Mucosa of descending colon (tissue), 3 donors: Measurements from ENCODE around the gene LMO2. TPM values are rescaled to one million over a fixed set of nuclear protein-coding genes. Genes with fewer than 3 reads are reported as not detected.

Experiments
- ATAC-seq: fragments of 200-7000 bp; cut with Tn5 transposase; one replicate; pipeline ENCODE4 v1.9.1; 2020; ENCODE audit warnings: mild to moderate bottlenecking, moderate library complexity
- DNase-seq, 3 donors: peaks; one replicate each; pipeline ENCODE4 v3.0.0-alpha.2; 2020
- H3K36me3 ChIP-seq: fragments of 200-600 bp; one replicate; pipeline ENCODE4 v1.8.0; 2021; ENCODE audit warnings: low read depth, mild to moderate bottlenecking
- H3K4me1 ChIP-seq: fragments of 200-600 bp; one replicate; pipeline ENCODE4 v1.8.0; 2021; ENCODE audit warnings: low read depth, mild to moderate bottlenecking
- H3K4me3 ChIP-seq: fragments of 200-600 bp; one replicate; pipeline ENCODE4 v1.8.0; 2021; ENCODE audit warnings: mild to moderate bottlenecking
- H3K9me3 ChIP-seq: fragments of 200-600 bp; one replicate; pipeline ENCODE4 v1.8.0; 2021; ENCODE audit warnings: mild to moderate bottlenecking
- CTCF ChIP-seq: fragments of 200-600 bp; IDR thresholded peaks from one replicate; pipeline ENCODE4 v1.8.0; 2022; ENCODE audit warnings: antibody characterized with exemption, mild to moderate bottlenecking
- intact Hi-C, 2 donors: fragments of 100-400 bp; cut with DNase I in 1 of 2; cut with micrococcal nuclease in 1 of 2; formaldehyde crosslinking; loops; one replicate each; pipeline versions ENCODE4 v1.11.0 to v1.11.1; 2022; cut with DNase I, micrococcal nuclease
- total RNA-seq, 3 donors: library from RNA; stranded (reverse); fragmentation: NEBNext Ultra II Directional in 2 of 3; extraction: Animal tissue kit (Norgen Biotek cat#: 25700) in 2 of 3; gene quantifications; one replicate each; pipeline versions ENCODE4 v1.2.1 to v1.2.4, GENCODE V29; 2021 to 2023
- donor health status: DM: no; HTN: no; CAD: no; lungs with moderate emphysema.
- donor health status: DM: no; HTN: no; CAD: no.
- donor health status: DM: no; HTN: yes; CAD: no.

Gene LMO2
- total RNA-seq, 3 donors from 2014 or later: 7.5 to 12.1 (median 9.7) TPM

GRCh38 chr11:33857933-33858371, 33.9 kb downstream of the LMO2 start:
- no peaks in the 10 kb centered on the region for H3K4me1 ChIP-seq
- peak; percentile 48 for TF ChIP-seq CTCF
- no peak overlapping the region for H3K4me3 ChIP-seq
- peak; percentile 83 for ATAC-seq
- H3K36me3 ChIP-seq: no peaks in the 10 kb centered on the region
- DNase-seq: peak; percentile 69 to 79 (median 77)
- no peaks in the 10 kb centered on the region for H3K9me3 ChIP-seq
- intact Hi-C loops: loop anchor here in 1 of 2 donors (10.0 kb wide), 1 partner anchor 117 kb away; no protein-coding TSS in a partner anchor

GRCh38 chr11:33855500-33855899, 36.4 kb downstream of the LMO2 start:
- Histone ChIP-seq H3K4me1 (no peaks in the 10 kb centered on the region), H3K9me3 (no peaks in the 10 kb centered on the region), H3K4me3 (no peak overlapping the region), H3K36me3 (no peaks in the 10 kb centered on the region)
- no peak for TF ChIP-seq CTCF
- intact Hi-C loops: loop anchor here in 1 of 2 donors (10.0 kb wide), 1 partner anchor 119 kb away; no protein-coding TSS in a partner anchor
- no peak for DNase-seq
- ATAC-seq: no peak

- Histone ChIP-seq H3K4me1 (no peaks in the 10 kb centered on the region), H3K9me3 (no peaks in the 10 kb centered on the region), H3K4me3 (no peak overlapping the region), H3K36me3 (no peaks in the 10 kb centered on the region)
- TF ChIP-seq CTCF: no peak
- no peak for DNase-seq
- intact Hi-C loops: no loop called here
- ATAC-seq: no peak
Observed at GRCh38 chr11:33848717-33849390, 43.0 kb downstream of the LMO2 start.

GRCh38 chr11:33847251-33847650, 44.6 kb downstream of the LMO2 start:
- no peaks in the 10 kb centered on the region for H3K36me3 ChIP-seq
- no peaks in the 10 kb centered on the region for H3K4me1 ChIP-seq
- no peak for TF ChIP-seq CTCF
- DNase-seq: no peak
- no peaks in the 10 kb centered on the region for H3K9me3 ChIP-seq
- ATAC-seq: no peak
- intact Hi-C loops: no loop called here
- no peak overlapping the region for H3K4me3 ChIP-seq

- Histone ChIP-seq H3K4me3 (no peak overlapping the region), H3K4me1 (no peaks in the 10 kb centered on the region), H3K36me3 (no peaks in the 10 kb centered on the region), H3K9me3 (no peaks in the 10 kb centered on the region)
- intact Hi-C loops: no loop called here
- TF ChIP-seq CTCF: no peak
- no peak for ATAC-seq
- DNase-seq: no peak
Observed at GRCh38 chr11:33844236-33844635, 47.6 kb downstream of the LMO2 start.
